ENCODE measurements around the gene BNIP3.

DNA sequence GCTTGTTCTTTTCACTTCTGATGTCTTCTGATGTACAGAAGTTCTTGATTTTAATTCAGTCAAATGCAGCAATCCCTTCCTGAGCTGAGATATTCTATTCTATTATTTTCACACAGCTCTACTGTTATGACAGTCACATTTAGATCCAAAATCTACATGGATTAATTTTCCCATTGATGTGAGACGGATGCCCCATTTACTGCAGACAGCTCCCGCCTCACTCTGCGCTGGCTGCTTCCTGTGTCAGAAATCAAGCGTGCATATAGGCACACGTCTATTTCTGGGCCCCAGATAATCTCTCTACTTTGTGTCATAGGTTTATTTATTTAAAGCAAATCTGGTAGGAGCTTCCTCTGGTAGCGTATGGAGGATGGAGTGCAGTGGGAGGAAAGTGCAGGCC is 6.7 kb downstream of the BNIP3 start:
- no peak for TF ChIP-seq SIN3A (IDR thresholded peaks at IDR 0.05; ENCODE audit: borderline replicate concordance, insufficient read depth, low read length)
- no peak for TF ChIP-seq POLR2AphosphoS5 (IDR thresholded peaks at IDR 0.05; ENCODE audit: low read depth, low read length)
- TF ChIP-seq TAF1 (IDR thresholded peaks at IDR 0.05; ENCODE audit: borderline replicate concordance, insufficient read depth, low read length) = no peak

All from PFSK-1 (cell line).